GM12872 (cell line): Measurements from ENCODE around the gene GNAT1.

Experiments
- CTCF ChIP-seq: IDR thresholded peaks from 3 replicates; pipeline ENCODE4 v1.5.1; 2011; ENCODE audit warnings: low read depth, mild to moderate bottlenecking, low read length, moderate library complexity; ENCODE audit not compliant: insufficient read depth

Gene GNAT1

GRCh38 chr3:50174517-50174895 is 16.9 kb upstream of the GNAT1 start:
- no peak for TF ChIP-seq CTCF

GRCh38 chr3:50174947-50175524 is 16.4 kb upstream of the GNAT1 start:
- no peak for TF ChIP-seq CTCF

- TF ChIP-seq CTCF: no peak
These were observed 14.1 kb upstream of the GNAT1 start for GRCh38 chr3:50177346-50177745.

GRCh38 chr3:50179710-50180109 is 11.7 kb upstream of the GNAT1 start:
- TF ChIP-seq CTCF: no peak

- TF ChIP-seq CTCF: no peak
These were observed 9.4 kb upstream of the GNAT1 start for GRCh38 chr3:50181985-50182384.

- no peak for TF ChIP-seq CTCF
These were observed 8.8 kb upstream of the GNAT1 start for GRCh38 chr3:50182533-50183099.

- TF ChIP-seq CTCF: no peak
These were observed 7.7 kb upstream of the GNAT1 start for GRCh38 chr3:50183755-50184154.
